ENCODE results near the gene RAD51B.

GRCh38 chr14:67773844-67774377 lies 45.7 kb upstream of the RAD51B start:
- no peak for TF ChIP-seq CTCF (conservative IDR thresholded peaks at IDR 0.05)
- TF ChIP-seq ZFX (IDR thresholded peaks at IDR 0.05), result no peak

All from C4-2B (cell line).